HG02763 (cell line): ENCODE results near the gene CMTM8.

Source experiments
- ATAC-seq: cut with Tn5 transposase; IDR thresholded peaks from one replicate; pipeline ENCODE4 v1.9.1; 2021; ENCODE audit warnings: mild to moderate bottlenecking, moderate library complexity; ENCODE audit not compliant: unreplicated experiment

The CMTM8 gene

GRCh38 chr3:32334675-32335074 lies 96.2 kb downstream of the CMTM8 start:
- no peak for ATAC-seq

- ATAC-seq, result no peak
Observed at GRCh38 chr3:32335365-32336112, 97.1 kb downstream of the CMTM8 start.

- no peak for ATAC-seq
Observed at GRCh38 chr3:32336113-32336498, 97.6 kb downstream of the CMTM8 start.

- ATAC-seq, result no peak
Observed at GRCh38 chr3:32337505-32337904, 99.0 kb downstream of the CMTM8 start.

GRCh38 chr3:32340039-32340438 lies 101.6 kb downstream of the CMTM8 start:
- no peak for ATAC-seq

- ATAC-seq, result no peak
Observed at GRCh38 chr3:32340611-32341365, 102.3 kb downstream of the CMTM8 start.

- ATAC-seq, result no peak
Observed at GRCh38 chr3:32347343-32348125, 109.1 kb downstream of the CMTM8 start.

- no peak for ATAC-seq
Observed at GRCh38 chr3:32349184-32349583, 110.7 kb downstream of the CMTM8 start.

- ATAC-seq, result no peak
Observed at GRCh38 chr3:32352563-32352962, 114.1 kb downstream of the CMTM8 start.

- no peak for ATAC-seq
Observed at GRCh38 chr3:32353351-32353750, 114.9 kb downstream of the CMTM8 start.

- no peak for ATAC-seq
Observed at GRCh38 chr3:32354362-32354778, 115.9 kb downstream of the CMTM8 start.

- ATAC-seq, result no peak
Observed at GRCh38 chr3:32355751-32356291, 117.3 kb downstream of the CMTM8 start.

GRCh38 chr3:32359766-32360492 lies 121.4 kb downstream of the CMTM8 start:
- no peak for ATAC-seq

- ATAC-seq, result no peak
Observed at GRCh38 chr3:32360493-32360827, 122.0 kb downstream of the CMTM8 start.

GRCh38 chr3:32366638-32367397 lies 128.3 kb downstream of the CMTM8 start:
- ATAC-seq, result no peak

GRCh38 chr3:32367442-32367841 lies 129.0 kb downstream of the CMTM8 start:
- no peak for ATAC-seq

- no peak for ATAC-seq
Observed at GRCh38 chr3:32371461-32372212, 133.2 kb downstream of the CMTM8 start.

GRCh38 chr3:32372213-32372490 lies 133.7 kb downstream of the CMTM8 start:
- ATAC-seq, result no peak

- ATAC-seq, result no peak
Observed at GRCh38 chr3:32373276-32373675, 134.8 kb downstream of the CMTM8 start.

- no peak for ATAC-seq
Observed at GRCh38 chr3:32373844-32374243, 135.4 kb downstream of the CMTM8 start.
